Progenitor cell of endocrine pancreas (in vitro differentiated cells): ENCODE results near the gene IQCE. TPM values are rescaled to one million over a fixed set of nuclear protein-coding genes. Genes with fewer than 3 reads are reported as not detected.

Experiments
- DNase-seq: peaks from one replicate; pipeline ENCODE4 v3.0.0; 2021; ENCODE audit warnings: low spot score; ENCODE audit not compliant: unreplicated experiment
- H3K27ac Mint-ChIP-seq: 2 replicates; pipeline ENCODE4 v1.8.0; 2021; ENCODE audit warnings: mild to moderate bottlenecking, moderate library complexity, mixed read lengths
- H3K27me3 Mint-ChIP-seq: 2 replicates; pipeline ENCODE4 v1.8.0; 2021; ENCODE audit warnings: mixed read lengths
- H3K36me3 Mint-ChIP-seq: 2 replicates; pipeline ENCODE4 v1.8.0; 2022; ENCODE audit warnings: mixed read lengths; ENCODE audit not compliant: insufficient read depth
- H3K4me1 Mint-ChIP-seq: 2 replicates; pipeline ENCODE4 v1.8.0; 2021; ENCODE audit warnings: low read depth, mixed read lengths
- H3K4me3 Mint-ChIP-seq: 2 replicates; pipeline ENCODE4 v1.8.0; 2021; ENCODE audit warnings: low read depth, mild to moderate bottlenecking, moderate library complexity, mixed read lengths
- H3K9me3 Mint-ChIP-seq: 2 replicates; pipeline ENCODE4 v1.8.0; 2021; ENCODE audit warnings: low read depth, mixed read lengths
- total RNA-seq: library from RNA; stranded (reverse); gene quantifications from 2 replicates; pipeline ENCODE4 v1.2.1, GENCODE V29; 2021
- TF ChIP-seq, protein P1 (sequence below): fragments of 200-600 bp; sonication (generic); IDR thresholded peaks from one replicate; pipeline ENCODE4 v1.5.0; 2021; ENCODE audit warnings: antibody characterized with exemption, mild to moderate bottlenecking; ENCODE audit not compliant: unreplicated experiment

IQCE gene
- total RNA-seq, 1 donor from 2014 or later = 32.5 TPM

- H3K4me3 Mint-ChIP-seq = no peak overlapping the region
- no peaks in the 10 kb centered on the region for H3K4me1 Mint-ChIP-seq
- peaks cover 3% of the 10 kb centered on the region for H3K36me3 Mint-ChIP-seq
- H3K9me3 Mint-ChIP-seq = no peaks in the 10 kb centered on the region
- no peaks in the 10 kb centered on the region for H3K27me3 Mint-ChIP-seq
- no peak overlapping the region for H3K27ac Mint-ChIP-seq
- TF ChIP-seq, protein P1, sequence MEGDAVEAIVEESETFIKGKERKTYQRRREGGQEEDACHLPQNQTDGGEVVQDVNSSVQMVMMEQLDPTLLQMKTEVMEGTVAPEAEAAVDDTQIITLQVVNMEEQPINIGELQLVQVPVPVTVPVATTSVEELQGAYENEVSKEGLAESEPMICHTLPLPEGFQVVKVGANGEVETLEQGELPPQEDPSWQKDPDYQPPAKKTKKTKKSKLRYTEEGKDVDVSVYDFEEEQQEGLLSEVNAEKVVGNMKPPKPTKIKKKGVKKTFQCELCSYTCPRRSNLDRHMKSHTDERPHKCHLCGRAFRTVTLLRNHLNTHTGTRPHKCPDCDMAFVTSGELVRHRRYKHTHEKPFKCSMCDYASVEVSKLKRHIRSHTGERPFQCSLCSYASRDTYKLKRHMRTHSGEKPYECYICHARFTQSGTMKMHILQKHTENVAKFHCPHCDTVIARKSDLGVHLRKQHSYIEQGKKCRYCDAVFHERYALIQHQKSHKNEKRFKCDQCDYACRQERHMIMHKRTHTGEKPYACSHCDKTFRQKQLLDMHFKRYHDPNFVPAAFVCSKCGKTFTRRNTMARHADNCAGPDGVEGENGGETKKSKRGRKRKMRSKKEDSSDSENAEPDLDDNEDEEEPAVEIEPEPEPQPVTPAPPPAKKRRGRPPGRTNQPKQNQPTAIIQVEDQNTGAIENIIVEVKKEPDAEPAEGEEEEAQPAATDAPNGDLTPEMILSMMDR = no peak
- no peak for DNase-seq
Observed at GRCh38 chr7:2537981-2538851, 20.6 kb upstream of the IQCE start.

GRCh38 chr7:2539031-2539911 is 19.5 kb upstream of the IQCE start:
- no peaks in the 10 kb centered on the region for H3K27me3 Mint-ChIP-seq
- H3K9me3 Mint-ChIP-seq = no peaks in the 10 kb centered on the region
- no peak overlapping the region for H3K4me3 Mint-ChIP-seq
- H3K27ac Mint-ChIP-seq = peak overlapping the region; percentile 20
- DNase-seq = no peak
- H3K4me1 Mint-ChIP-seq = no peaks in the 10 kb centered on the region
- H3K36me3 Mint-ChIP-seq = peaks cover 2% of the 10 kb centered on the region
- TF ChIP-seq, protein P1 = no peak

- TF ChIP-seq, protein P1 = no peak
- Mint-ChIP-seq H3K4me1 (no peaks in the 10 kb centered on the region), H3K36me3 (peaks cover 4% of the 10 kb centered on the region), H3K27ac (no peak overlapping the region), H3K9me3 (no peaks in the 10 kb centered on the region), H3K4me3 (no peak overlapping the region), H3K27me3 (no peaks in the 10 kb centered on the region)
- DNase-seq = no peak
Observed at GRCh38 chr7:2540133-2540532, 18.6 kb upstream of the IQCE start.

- Mint-ChIP-seq H3K4me1 (no peaks in the 10 kb centered on the region), H3K27ac (no peak overlapping the region)
Observed at GRCh38 chr7:2540641-2541051, 18.1 kb upstream of the IQCE start.

More at GRCh38 chr7:2540641-2541051, 18.1 kb upstream of the IQCE start:
- no peak for DNase-seq
- TF ChIP-seq, protein P1 = no peak
- no peaks in the 10 kb centered on the region for H3K27me3 Mint-ChIP-seq
- H3K36me3 Mint-ChIP-seq = peaks cover 4% of the 10 kb centered on the region
- H3K4me3 Mint-ChIP-seq = no peak overlapping the region
- no peaks in the 10 kb centered on the region for H3K9me3 Mint-ChIP-seq
